H1 (cell line): ENCODE measurements around the gene FAM111A. TPM values are rescaled to one million over a fixed set of nuclear protein-coding genes. Genes with fewer than 3 reads are reported as not detected.
A peak's percentile ranks its signal among the peaks of the same experiment; 100 is the strongest.

Experiments
- CTCF ChIA-PET: fragments of 300-600 bp; sonication (Branson Sonifier 250); formaldehyde crosslinking; loops from one replicate; lab custom pipeline; 2021; ENCODE audit not compliant: partially characterized antibody; lab: Charles Lee
- POLR2A ChIA-PET: fragments of 300-600 bp; sonication (Branson Sonifier 250); formaldehyde crosslinking; loops from one replicate; lab custom pipeline; 2021; ENCODE audit warnings: inconsistent platforms; ENCODE audit not compliant: partially characterized antibody; lab: Charles Lee
- DNase-seq, 2 experiments: peaks; one replicate each; pipeline versions ENCODE4 v3.0.0 to v3.0.0-alpha.2; 2010 to 2022; ENCODE audit warnings: low spot score in 2 of 2, low read depth in 1 of 2, mixed read lengths in 1 of 2
- FAIRE-seq: peaks from 2 replicates; lab custom pipeline; 2011; peaks lifted over from hg19 to GRCh38; lab: Jason Lieb, UNC
- H2AFZ ChIP-seq: 2 replicates; pipeline ENCODE4 v1.8.1; 2012; ENCODE audit warnings: low read length, inconsistent platforms
- H2AK5ac ChIP-seq: 2 replicates; pipeline ENCODE4 v1.6.1; 2013; ENCODE audit warnings: low read depth, low read length
- H2BK120ac ChIP-seq: replicated peaks from 2 replicates; pipeline ENCODE3; 2013; ENCODE audit warnings: low read depth, low read length, inconsistent platforms
- H2BK12ac ChIP-seq: 2 replicates; pipeline ENCODE4 v1.6.1; 2013; ENCODE audit warnings: low read depth, low read length
- H2BK15ac ChIP-seq: 2 replicates; pipeline ENCODE4 v1.6.1; 2013; ENCODE audit warnings: low read length
- H2BK20ac ChIP-seq: 2 replicates; pipeline ENCODE4 v1.6.1; 2013; ENCODE audit warnings: low read length
- H2BK5ac ChIP-seq: 2 replicates; pipeline ENCODE4 v1.6.1; 2013; ENCODE audit warnings: low read depth, low read length
- H3K14ac ChIP-seq: 2 replicates; pipeline ENCODE4 v1.6.1; 2013; ENCODE audit warnings: inconsistent platforms; ENCODE audit not compliant: insufficient read length
- H3K18ac ChIP-seq: 2 replicates; pipeline ENCODE4 v1.6.1; 2013; ENCODE audit warnings: low read length; ENCODE audit errors: extremely low read depth
- H3K23ac ChIP-seq: 2 replicates; pipeline ENCODE4 v1.6.1; 2013; ENCODE audit warnings: inconsistent platforms; ENCODE audit not compliant: insufficient read length
- H3K23me2 ChIP-seq: 2 replicates; pipeline ENCODE4 v1.6.1; 2013; ENCODE audit warnings: low read depth, low read length
- H3K27ac ChIP-seq: 2 replicates; pipeline ENCODE4 v1.6.1; 2011; ENCODE audit warnings: low read depth, low read length, inconsistent platforms
- H3K27me3 ChIP-seq, 4 experiments: replicated peaks in 1 of 4; 1 replicate in 1 of 4; 2 replicates in 3 of 4; pipeline versions ENCODE4 v1.6.1 to v1.8.1; 2011 to 2013; ENCODE audit warnings: low read length in 3 of 4, mild to moderate bottlenecking in 3 of 4, inconsistent platforms in 2 of 4, mixed read lengths in 2 of 4, moderate library complexity in 1 of 4; ENCODE audit not compliant: control insufficient read depth in 3 of 4, insufficient read depth in 3 of 4; ENCODE audit errors: extremely low read depth in 1 of 4
- H3K36me3 ChIP-seq, 4 experiments: 2 replicates each; pipeline versions ENCODE4 v1.6.1 to v1.8.1; 2011 to 2013; ENCODE audit warnings: mild to moderate bottlenecking in 4 of 4, low read length in 3 of 4, moderate library complexity in 2 of 4, control low read depth in 1 of 4, inconsistent platforms in 1 of 4; ENCODE audit not compliant: insufficient read depth in 4 of 4, control insufficient read depth in 2 of 4
- H3K4ac ChIP-seq: replicated peaks from 2 replicates; pipeline ENCODE3; 2013; ENCODE audit warnings: low read length, low read depth, mixed read lengths, inconsistent platforms; ENCODE audit not compliant: insufficient read length
- H3K4me1 ChIP-seq, 4 experiments: replicated peaks in 1 of 4; 1 replicate in 1 of 4; 2 replicates in 3 of 4; pipeline versions ENCODE4 v1.6.1 to v1.8.1; 2011 to 2013; ENCODE audit warnings: low read length in 3 of 4, inconsistent platforms in 2 of 4, mixed read lengths in 1 of 4; ENCODE audit not compliant: insufficient read depth in 4 of 4, control insufficient read depth in 3 of 4
- H3K4me2 ChIP-seq, 2 experiments: 2 replicates each; pipeline versions ENCODE4 v1.6.1 to v1.8.1; 2011 to 2013; ENCODE audit warnings: low read depth in 2 of 2, low read length in 2 of 2, control low read depth in 1 of 2, inconsistent platforms in 1 of 2, mild to moderate bottlenecking in 1 of 2; ENCODE audit not compliant: insufficient read depth in 1 of 2
- H3K4me3 ChIP-seq, 4 experiments: fragments of 200-600, 300-600 bp in 1 of 4; sonication (generic), shearing (Covaris generic), sonication (Bioruptor Twin) in 1 of 4; 2 replicates each; pipeline versions ENCODE4 v1.5.1 to v1.8.1; 2011 to 2016; ENCODE audit warnings: low read length in 4 of 4, low read depth in 3 of 4, control low read depth in 2 of 4, inconsistent platforms in 2 of 4, mild to moderate bottlenecking in 2 of 4, mixed read lengths in 1 of 4, moderate library complexity in 1 of 4; ENCODE audit not compliant: insufficient read depth in 2 of 4; ENCODE audit errors: extremely low read depth in 1 of 4
- H3K56ac ChIP-seq: replicated peaks from 2 replicates; pipeline ENCODE3; 2013; ENCODE audit warnings: low read depth, mild to moderate bottlenecking, mixed read lengths, low read length, inconsistent platforms; ENCODE audit not compliant: insufficient read length
- H3K79me1 ChIP-seq: 2 replicates; pipeline ENCODE4 v1.6.1; 2013; ENCODE audit warnings: low read depth, low read length, control low read depth
- H3K79me2 ChIP-seq, 2 experiments: 2 replicates each; pipeline versions ENCODE4 v1.6.1 to v1.8.1; 2012 to 2013; ENCODE audit warnings: low read length in 2 of 2, mild to moderate bottlenecking in 2 of 2, inconsistent platforms in 1 of 2; ENCODE audit not compliant: insufficient read depth in 2 of 2, control insufficient read depth in 1 of 2
- H3K9ac ChIP-seq, 4 experiments: replicated peaks in 1 of 4; 1 replicate in 1 of 4; 2 replicates in 3 of 4; pipeline versions ENCODE4 v1.6.1 to v1.8.1; 2011 to 2013; ENCODE audit warnings: low read depth in 3 of 4, low read length in 3 of 4, control low read depth in 2 of 4, mild to moderate bottlenecking in 2 of 4, moderate library complexity in 2 of 4, inconsistent platforms in 1 of 4; ENCODE audit errors: extremely low read depth in 1 of 4
- H3K9me3 ChIP-seq, 2 experiments: 2 replicates each; pipeline versions ENCODE4 v1.6.1 to v1.8.1; 2012 to 2013; ENCODE audit warnings: mild to moderate bottlenecking in 2 of 2, moderate library complexity in 2 of 2, control low read depth in 1 of 2, inconsistent platforms in 1 of 2, low read depth in 1 of 2, low read length in 1 of 2, mixed read lengths in 1 of 2; ENCODE audit not compliant: insufficient read depth in 2 of 2
- H4K20me1 ChIP-seq, 2 experiments: replicated peaks in 1 of 2; 2 replicates each; pipeline versions ENCODE3 to v1.8.1; 2011 to 2013; ENCODE audit warnings: inconsistent platforms in 2 of 2, low read length in 2 of 2, mild to moderate bottlenecking in 1 of 2; ENCODE audit not compliant: insufficient read depth in 2 of 2, control insufficient read depth in 1 of 2
- H4K5ac ChIP-seq: 2 replicates; pipeline ENCODE4 v1.6.1; 2013; ENCODE audit warnings: low read length, low read depth, mixed read lengths, inconsistent platforms; ENCODE audit not compliant: insufficient read length
- H4K8ac ChIP-seq: 2 replicates; pipeline ENCODE4 v1.8.0; 2013; ENCODE audit warnings: mild to moderate bottlenecking, moderate library complexity, low read length, inconsistent platforms; ENCODE audit not compliant: insufficient read depth; ENCODE audit errors: extremely low read depth
- H4K91ac ChIP-seq: replicated peaks from 2 replicates; pipeline ENCODE3; 2013; ENCODE audit warnings: low read length, mixed read lengths, inconsistent platforms; ENCODE audit not compliant: insufficient read length
- CHD2 ChIP-seq: IDR thresholded peaks from 2 replicates; pipeline ENCODE4 v1.6.1; 2012; ENCODE audit warnings: low read length, improper control_type of control experiment
- RAD21 ChIP-seq, 2 experiments: IDR thresholded peaks in 1 of 2; conservative IDR thresholded peaks in 1 of 2; 2 replicates each; pipeline ENCODE4 v1.6.1; 2011; ENCODE audit warnings: low read depth in 2 of 2, low read length in 2 of 2, improper control_type of control experiment in 1 of 2, inconsistent platforms in 1 of 2, mild to moderate bottlenecking in 1 of 2, moderate library complexity in 1 of 2
- RNF2 ChIP-seq: fragments of 200-900, 300-1000 bp; sonication (generic); IDR thresholded peaks from 2 replicates; pipeline ENCODE4 v1.7.1; 2016; ENCODE audit warnings: borderline replicate concordance, low read depth, mild to moderate bottlenecking, antibody characterized with exemption, low read length; ENCODE audit not compliant: poor library complexity, severe bottlenecking; ENCODE audit errors: missing control alignments
- RXRA ChIP-seq: IDR thresholded peaks from 2 replicates; pipeline ENCODE4 v1.6.1; 2011; ENCODE audit warnings: low read depth, mild to moderate bottlenecking, low read length, moderate library complexity; ENCODE audit not compliant: insufficient read depth
- SIX5 ChIP-seq: IDR thresholded peaks from 2 replicates; pipeline ENCODE4 v1.6.1; 2011; ENCODE audit warnings: mild to moderate bottlenecking, low read depth, low read length
- SP2 ChIP-seq: IDR thresholded peaks from 2 replicates; pipeline ENCODE4 v1.6.1; 2012; ENCODE audit warnings: mild to moderate bottlenecking, low read length, inconsistent platforms
- TCF12 ChIP-seq: IDR thresholded peaks from 2 replicates; pipeline ENCODE4 v1.6.1; 2011; ENCODE audit warnings: low read depth, mild to moderate bottlenecking, low read length
- TEAD4 ChIP-seq: IDR thresholded peaks from 2 replicates; pipeline ENCODE4 v1.6.1; 2012; ENCODE audit warnings: low read depth, low read length, inconsistent platforms, mixed read lengths
- WGBS, 2 experiments: shearing (Covaris generic) in 1 of 2; methylation state at CpG; one replicate each; pipeline versions ENCODE4 v1.1.6 to v1.1.7; 2013 to 2015; ENCODE audit warnings: low lambda C conversion rate in 2 of 2, mixed read lengths in 2 of 2, inconsistent platforms in 1 of 2, low coverage in 1 of 2, missing lambda C conversion rate in 1 of 2; ENCODE audit not compliant: insufficient replicate concordance in 2 of 2, insufficient coverage in 1 of 2, insufficient read length in 1 of 2; ENCODE audit errors: extremely low coverage in 1 of 2, missing lambda C conversion rate in 1 of 2; 5-methylcytosine and 5-hydroxymethylcytosine counted together
- polyA plus RNA-seq, 7 experiments: library from polyadenylated mRNA; depleted of rRNA in 3 of 7; stranded (reverse) in 5 of 7; unstranded in 2 of 7; fragments of >200 nt in 5 of 7; fragments of 200-250 nt in 2 of 7; gene quantifications; 1 replicate in 5 of 7; 2 replicates in 1 of 7; 4 replicates in 1 of 7; pipeline versions ENCODE4 v1.2.1 to v1.2.3, GENCODE V29; 2011 to 2013; ENCODE audit warnings: missing spikeins in 2 of 7, mixed read lengths in 2 of 7
- total RNA-seq: library from RNA; stranded (reverse); fragmentation: NEBNext Ultra II Directional; extraction: Animal tissue kit (Norgen Biotek cat#: 25700); gene quantifications from 2 replicates; pipeline ENCODE4 v1.2.1, GENCODE V29; 2021
- TF ChIP-seq, protein P1 (sequence below): IDR thresholded peaks from 2 replicates; pipeline ENCODE4 v1.6.1; 2012; ENCODE audit warnings: low read length, inconsistent platforms
- TF ChIP-seq, protein P2 (sequence below): IDR thresholded peaks from 2 replicates; pipeline ENCODE4 v1.6.1; 2011; ENCODE audit warnings: low read depth, mild to moderate bottlenecking, low read length; ENCODE audit not compliant: insufficient read depth

Gene FAM111A
- total and polyA plus RNA-seq, 2 of the 8 experiments (the other 6 are each of a cell fraction or from before 2014, with no cell fraction given) = 10.2 to 29.9 TPM

DNA sequence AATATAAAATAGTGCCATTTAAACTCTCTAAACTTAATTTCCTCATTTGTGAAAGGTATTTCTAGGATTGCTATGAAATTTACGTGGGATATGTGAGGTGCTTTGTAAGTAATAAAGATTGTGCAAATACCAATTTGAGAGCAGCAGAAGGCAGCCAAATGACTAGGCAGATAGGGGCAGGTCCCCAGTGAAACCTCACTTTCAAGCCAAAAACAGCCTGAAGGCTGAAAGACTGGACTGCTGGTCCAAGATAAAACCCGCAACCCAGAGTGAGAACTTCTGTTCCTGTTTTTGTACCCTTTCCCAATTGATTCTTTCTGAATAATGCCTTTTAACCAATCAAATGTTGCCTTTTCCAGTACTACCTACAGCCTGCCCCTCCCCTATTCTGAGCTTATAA lies 36.5 kb downstream of the FAM111A start:
- POLR2A ChIA-PET = no interaction called here
- no peak overlapping the region for H3K4me2 ChIP-seq

More for the DNA sequence above, 36.5 kb downstream of the FAM111A start:
- H3K18ac ChIP-seq = no peak overlapping the region
- no peak overlapping the region for H2BK12ac ChIP-seq
- no peak overlapping the region for H3K9ac ChIP-seq
- H2AFZ ChIP-seq = no peak overlapping the region
- H3K23me2 ChIP-seq = peaks cover under 1% of the 10 kb centered on the region; the same call in 1 of the 2 replicates
- CTCF ChIA-PET = interaction anchor here (1.5 to 9.5 kb wide), 3 partner anchors 7 to 121 kb away, joined by 3 to 201 read pairs (median 141); partner anchors contain the start of gene DTX4
- no peaks in the 10 kb centered on the region for H3K9me3 ChIP-seq
- no peak overlapping the region for H4K91ac ChIP-seq
- FAIRE-seq (peak; percentile 39), DNase-seq (no peak)
- no peak overlapping the region for H3K14ac ChIP-seq
- H2BK15ac ChIP-seq = no peak overlapping the region
- H3K79me2 ChIP-seq = peaks cover 0 to 14% of the 10 kb centered on the region in 2 experiments; a peak in 2 of 4 replicates
- no peak overlapping the region for H2BK5ac ChIP-seq
- no peak overlapping the region for H2BK120ac ChIP-seq
- no peak overlapping the region for H2BK20ac ChIP-seq
- H3K4me1 ChIP-seq = peaks cover 6 to 17% (median 11%) of the 10 kb centered on the region in 4 experiments; a peak in 6 of 7 replicates
- peaks cover 2 to 5% of the 10 kb centered on the region in 2 experiments for H4K20me1 ChIP-seq
- H3K56ac ChIP-seq = no peak overlapping the region
- H3K27ac ChIP-seq = no peak overlapping the region
- no peak overlapping the region for H3K23ac ChIP-seq
- peaks cover 4% of the 10 kb centered on the region; the same call in 1 of the 2 replicates for H3K79me1 ChIP-seq
- H4K5ac ChIP-seq = no peak overlapping the region
- H2AK5ac ChIP-seq = no peak overlapping the region
- 77% methylated on average over 2 of the region's 2 CpGs; no CpG with 5 or more reads in 1 of the 2 experiments for WGBS, 2 experiments
- no peaks in the 10 kb centered on the region for H3K27me3 ChIP-seq
- H4K8ac ChIP-seq = no peak overlapping the region
- no peak for TF ChIP-seq CHD2
- TF ChIP-seq SIX5 = no peak
- TF ChIP-seq, protein P1, sequence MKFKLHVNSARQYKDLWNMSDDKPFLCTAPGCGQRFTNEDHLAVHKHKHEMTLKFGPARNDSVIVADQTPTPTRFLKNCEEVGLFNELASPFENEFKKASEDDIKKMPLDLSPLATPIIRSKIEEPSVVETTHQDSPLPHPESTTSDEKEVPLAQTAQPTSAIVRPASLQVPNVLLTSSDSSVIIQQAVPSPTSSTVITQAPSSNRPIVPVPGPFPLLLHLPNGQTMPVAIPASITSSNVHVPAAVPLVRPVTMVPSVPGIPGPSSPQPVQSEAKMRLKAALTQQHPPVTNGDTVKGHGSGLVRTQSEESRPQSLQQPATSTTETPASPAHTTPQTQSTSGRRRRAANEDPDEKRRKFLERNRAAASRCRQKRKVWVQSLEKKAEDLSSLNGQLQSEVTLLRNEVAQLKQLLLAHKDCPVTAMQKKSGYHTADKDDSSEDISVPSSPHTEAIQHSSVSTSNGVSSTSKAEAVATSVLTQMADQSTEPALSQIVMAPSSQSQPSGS = no peak
- no peak for TF ChIP-seq SP2
- TF ChIP-seq RXRA = no peak
- TF ChIP-seq TEAD4 = no peak
- TF ChIP-seq, protein P2, sequence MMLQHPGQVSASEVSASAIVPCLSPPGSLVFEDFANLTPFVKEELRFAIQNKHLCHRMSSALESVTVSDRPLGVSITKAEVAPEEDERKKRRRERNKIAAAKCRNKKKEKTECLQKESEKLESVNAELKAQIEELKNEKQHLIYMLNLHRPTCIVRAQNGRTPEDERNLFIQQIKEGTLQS = no peak
- no peak for TF ChIP-seq TCF12
- TF ChIP-seq RNF2 = no peak
- no peak for TF ChIP-seq RAD21 (IDR thresholded peaks at IDR 0.05 in 1 of 2, conservative IDR thresholded peaks at IDR 0.05 in 1 of 2; ENCODE audit: low read depth in 2 of 2, low read length in 2 of 2)
- TF ChIP-seq, all 59 proteins: peak for 0
- no peak overlapping the region for H3K4ac ChIP-seq
- no peak overlapping the region for H3K4me3 ChIP-seq
- peaks cover 0 to 11% (median 2%) of the 10 kb centered on the region in 4 experiments; a peak in 3 of 8 replicates for H3K36me3 ChIP-seq
